8988T (cell line): ENCODE results near the gene SGF29.
"Not testable (repeated sequence)": the region's sequence is repeated elsewhere in the genome, so short reads cannot be mapped to it uniquely, and the experiment has no call there.

Experiments used
- DNase-seq: peaks from one replicate; pipeline ENCODE4 v3.0.0; 2011

The SGF29 gene

DNA sequence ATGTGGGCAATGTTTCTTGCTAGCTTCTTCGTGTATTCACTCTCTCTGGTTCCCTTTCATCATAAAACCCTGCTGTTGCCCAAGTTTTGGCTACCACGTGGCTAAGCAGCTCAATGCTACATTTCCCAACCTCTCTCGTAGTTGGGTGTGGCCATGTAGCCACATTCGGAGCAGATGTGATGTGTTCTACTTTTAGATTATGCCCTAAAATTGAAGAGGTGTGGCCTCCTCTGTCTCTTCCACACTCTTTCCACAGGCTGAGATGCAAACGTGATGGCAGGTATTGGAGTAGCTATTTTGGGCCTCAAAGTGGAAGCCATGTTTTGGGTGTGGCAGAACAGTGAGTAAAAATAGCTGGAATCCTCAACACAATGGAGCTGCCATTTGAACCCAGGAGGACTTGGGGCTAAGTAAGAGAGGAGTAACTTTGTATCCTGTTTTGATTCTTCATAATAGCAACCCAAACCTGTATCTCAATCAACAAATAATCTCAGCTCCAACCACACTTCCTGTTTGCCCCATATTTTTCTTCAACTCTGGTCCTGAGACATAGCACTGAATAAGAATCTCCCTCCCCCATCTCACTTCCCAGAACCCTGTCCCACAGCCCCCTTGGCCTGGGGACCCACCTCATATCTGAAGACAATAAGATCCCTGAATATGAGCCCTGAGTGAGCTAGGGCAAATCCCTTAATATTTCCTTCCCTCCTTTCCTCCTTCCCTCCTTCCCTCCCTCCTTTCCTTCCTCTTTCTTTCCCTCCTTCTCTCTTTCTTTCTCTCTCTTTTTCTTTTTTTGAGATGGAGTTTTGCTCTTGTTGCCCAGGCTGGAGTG, 19.0 kb upstream of the SGF29 start:
- no peak for DNase-seq

DNA sequence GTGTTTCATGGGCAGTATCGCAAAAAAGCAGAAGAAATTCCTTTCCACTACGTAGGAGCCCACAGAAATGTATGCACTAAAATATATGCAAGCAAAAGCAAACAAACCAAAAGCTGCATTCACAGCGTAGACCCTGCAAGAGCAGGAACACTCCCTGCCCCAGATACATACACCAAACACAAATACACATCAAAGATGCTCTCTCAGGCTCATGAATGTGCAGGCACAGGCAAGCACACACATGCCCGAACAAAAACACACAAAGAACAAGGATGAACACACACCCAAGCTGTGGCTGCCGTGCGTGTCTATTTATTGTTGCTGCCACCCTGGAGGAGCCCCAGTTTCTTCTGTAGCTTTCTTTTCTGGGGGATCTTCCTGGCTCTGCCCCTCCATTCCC, 16.6 kb upstream of the SGF29 start:
- DNase-seq: no peak

DNA sequence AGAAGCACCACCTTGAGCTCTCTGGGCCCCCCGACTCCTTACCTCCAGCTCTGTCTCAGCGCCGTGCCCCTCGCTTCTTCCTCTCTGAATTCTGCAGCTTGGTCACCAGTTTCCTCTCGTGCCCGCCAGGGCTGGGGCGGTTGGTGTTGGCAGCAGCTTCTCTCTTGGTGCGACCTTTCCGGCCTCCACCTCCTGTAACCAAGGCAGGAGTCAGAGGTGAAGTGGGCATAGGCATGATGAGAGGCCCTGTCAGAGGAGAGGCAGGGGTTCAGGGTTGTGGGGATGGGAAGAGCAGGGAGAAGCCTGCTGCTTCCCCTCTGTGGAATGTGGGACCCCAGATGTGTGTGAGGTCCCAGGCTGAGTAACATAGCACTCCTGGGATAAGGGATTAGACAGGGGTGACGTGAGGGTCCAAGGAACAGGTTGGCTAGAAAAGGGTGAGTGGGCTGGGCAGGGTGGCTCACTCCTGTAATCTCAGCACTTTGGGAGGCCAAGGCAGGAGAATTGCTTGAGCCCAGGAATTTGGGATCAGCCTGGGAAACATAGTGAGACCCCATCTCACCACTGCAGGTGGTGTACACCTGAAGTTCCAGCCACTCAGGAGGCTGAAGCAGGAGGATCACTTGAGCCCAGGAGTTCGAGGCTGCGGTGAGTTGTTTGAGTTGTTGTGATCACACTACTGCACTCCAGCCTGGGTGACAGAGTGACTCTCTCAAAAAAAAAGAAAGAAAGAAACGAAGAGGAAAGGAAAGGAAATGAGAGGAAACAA, 15.6 kb upstream of the SGF29 start:
- DNase-seq: no peak

DNA sequence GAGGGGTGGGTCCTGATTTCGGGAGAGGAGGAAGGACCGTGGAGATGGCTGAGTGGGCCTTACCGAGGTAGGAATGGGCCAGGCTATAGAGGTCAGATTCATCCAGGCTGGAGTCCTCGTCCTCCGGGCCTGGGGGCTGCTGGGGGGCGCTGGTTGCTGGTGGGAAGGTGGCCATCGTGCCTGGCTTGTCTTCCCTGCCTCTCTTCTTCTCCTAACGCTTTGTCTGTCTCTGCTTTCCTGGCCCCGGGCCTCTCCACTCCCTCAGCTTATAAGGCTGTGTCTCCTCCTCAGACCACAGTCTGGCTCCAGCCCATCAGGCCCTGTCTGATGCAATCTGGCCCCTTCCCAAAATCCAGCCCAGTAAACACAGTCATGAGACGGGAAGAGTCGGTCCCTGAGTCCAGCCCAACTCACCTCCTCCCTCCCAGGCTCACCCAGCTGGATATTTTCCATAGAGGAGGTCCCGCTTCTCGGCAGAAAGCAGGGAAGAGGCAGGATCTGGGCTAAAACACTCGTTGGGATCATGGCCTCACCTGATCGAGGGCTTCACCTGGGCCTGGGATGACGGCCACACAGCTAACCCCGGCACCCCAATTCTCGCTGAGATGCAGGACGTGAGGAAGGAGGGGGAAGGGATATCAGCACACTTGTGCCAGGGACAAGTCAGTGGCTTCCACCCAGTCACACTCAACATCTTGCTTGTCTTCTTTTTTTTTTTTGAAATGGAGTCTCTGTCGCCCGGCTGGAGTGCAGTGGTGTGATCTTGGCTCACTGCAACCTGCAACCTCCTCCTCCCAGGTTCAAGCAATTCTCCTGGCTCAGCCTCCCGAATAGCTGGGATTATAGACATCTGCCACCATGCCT, 14.8 kb upstream of the SGF29 start, which contains the start of gene NUPR1:
Gene NUPR1, minus strand, starts transcription at position 242 of the 864 bp plus-strand sequence. Its CDS starts 67 bp downstream, at position 175.
- DNase-seq: no peak

DNA sequence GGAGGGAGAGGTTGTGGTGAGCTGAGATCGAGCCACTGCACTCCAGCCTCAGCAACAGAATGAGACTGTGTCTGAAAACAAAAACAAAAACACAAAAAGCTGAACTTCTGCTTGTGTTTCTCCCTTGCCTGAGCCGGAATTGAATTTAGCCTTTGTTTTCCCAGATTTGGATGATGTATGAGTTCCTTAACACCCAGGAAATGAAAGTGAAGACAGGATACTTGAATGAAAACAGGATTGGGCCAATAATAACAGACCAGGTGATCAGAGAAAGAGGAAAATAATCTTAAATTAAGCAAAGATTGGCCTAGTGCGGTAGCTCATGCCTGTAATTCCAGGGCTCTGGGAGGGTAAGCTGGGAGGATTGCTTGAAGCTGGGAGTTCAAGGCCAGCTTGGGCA, 13.4 kb upstream of the SGF29 start:
- no peak for DNase-seq

DNA sequence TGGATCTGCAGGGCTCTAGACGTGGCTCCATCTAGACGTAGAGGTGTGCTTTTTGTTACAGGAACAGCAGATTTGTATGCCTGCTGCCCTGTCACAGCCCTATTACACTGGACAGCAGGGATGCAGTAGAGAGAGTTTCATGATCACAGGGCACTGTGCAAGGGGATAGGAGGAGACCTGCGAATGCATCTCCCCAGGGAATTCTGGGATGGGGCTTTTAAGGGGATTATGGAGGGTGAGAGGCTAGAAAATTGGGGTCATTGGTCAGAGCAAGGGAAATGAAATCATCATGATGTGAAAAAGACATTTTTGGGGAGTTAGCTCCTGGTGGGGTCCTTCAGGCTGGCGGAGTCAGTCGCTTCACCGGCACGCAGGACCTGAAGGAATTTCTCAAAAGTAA, 11.1 kb upstream of the SGF29 start:
- no peak for DNase-seq

DNA sequence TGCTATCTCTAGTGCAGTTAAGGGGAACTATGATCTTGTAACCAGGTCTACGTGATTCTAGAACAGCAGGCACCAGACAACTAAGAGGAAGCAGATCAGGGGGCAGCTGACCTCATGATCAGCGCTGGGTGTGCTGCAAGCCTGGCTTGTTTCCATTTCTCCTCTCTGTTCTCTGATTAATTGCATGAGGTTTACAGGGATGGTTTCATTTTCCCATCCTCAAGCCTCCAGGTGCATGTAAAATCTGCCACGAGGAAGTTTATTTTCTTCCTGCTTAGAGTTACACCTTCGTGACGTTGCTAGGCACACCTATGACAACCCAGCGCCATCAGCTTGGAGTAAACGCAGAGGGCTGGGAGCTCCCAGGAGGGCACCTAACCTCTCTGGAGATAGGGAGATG, 10.6 kb upstream of the SGF29 start:
- no peak for DNase-seq

DNA sequence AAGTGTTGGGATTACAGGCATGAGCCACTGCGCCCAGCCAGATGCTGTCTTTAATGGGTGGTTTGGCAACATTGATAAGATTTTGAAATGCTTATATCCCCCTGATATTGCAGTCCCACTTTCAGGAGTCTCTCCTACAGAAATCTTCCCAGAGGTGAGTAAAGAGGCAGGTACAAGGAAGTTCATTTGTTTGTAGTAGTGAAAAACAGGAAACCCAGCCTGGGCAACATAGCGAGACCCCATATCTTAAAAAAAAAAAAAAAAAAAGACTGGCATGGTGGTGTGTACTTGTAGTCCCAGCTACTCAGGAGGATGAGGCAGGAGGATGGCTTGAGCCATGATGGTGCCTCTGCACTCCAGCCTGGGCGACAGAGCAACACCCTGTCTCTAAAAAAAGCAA, 8.7 kb upstream of the SGF29 start:
- DNase-seq: no peak

DNA sequence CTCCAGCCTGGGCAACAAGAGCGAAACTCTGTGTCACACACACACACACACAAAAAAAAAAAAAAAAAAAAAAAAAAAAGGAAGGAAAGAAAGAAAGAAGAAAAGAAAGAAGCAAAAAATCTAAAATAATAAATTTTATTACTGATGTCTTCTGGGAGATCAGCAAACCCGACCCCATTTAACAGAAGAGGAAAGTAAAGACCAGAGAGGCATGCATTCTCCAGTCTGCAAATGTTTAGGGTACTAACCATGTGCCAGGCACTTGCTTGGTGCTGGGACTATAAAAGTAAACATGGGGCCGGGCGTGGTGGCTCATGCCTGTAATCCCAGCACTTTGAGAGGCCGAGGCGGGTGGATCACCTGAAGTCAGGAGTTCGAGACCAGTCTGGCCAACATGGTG, 7.8 kb upstream of the SGF29 start:
- DNase-seq: not testable (repeated sequence)

DNA sequence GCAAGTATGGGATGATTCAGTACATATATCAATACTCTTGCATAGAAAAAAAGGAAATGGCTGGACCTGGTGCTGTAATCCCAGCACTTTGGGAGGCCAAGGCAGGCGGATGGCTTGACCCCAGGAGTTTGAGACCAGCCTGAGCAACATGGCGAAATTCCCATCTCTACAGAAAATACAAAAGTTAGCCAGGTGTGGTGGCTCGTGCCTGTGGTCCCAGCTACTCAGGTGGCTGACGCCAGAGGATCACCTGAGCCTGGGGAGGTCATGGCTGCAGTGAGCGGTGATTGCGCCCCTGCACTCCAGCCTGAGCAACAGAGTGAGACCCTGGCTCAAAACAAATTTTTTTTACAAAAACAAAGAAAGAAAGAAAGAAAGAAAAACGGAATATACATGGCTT, 7.1 kb upstream of the SGF29 start:
- no peak for DNase-seq

DNA sequence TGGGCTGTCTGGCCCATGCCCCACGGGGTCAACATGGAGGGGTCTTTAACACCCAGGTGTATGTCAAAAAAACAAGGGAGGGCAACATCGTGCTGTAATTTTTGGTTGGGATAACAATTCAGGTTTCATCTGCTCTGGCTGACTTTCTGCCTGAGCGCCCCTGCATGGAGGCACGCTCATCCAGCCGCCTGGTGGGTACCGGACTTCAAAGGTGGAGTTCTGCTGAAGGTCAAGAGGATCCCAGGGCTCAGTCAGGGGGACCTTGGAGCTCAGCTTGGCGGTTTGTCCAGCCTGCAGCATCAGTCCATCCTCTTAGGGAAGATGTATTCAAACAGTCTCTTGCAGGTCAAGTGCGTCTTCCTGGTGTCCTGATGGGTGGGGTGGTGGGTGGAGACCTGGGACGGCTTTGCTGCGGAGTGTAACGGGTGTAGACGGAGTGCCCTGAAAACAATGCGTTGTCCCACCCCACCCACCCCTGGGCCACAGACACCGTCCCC, 5.4 kb upstream of the SGF29 start:
- no peak for DNase-seq

DNA sequence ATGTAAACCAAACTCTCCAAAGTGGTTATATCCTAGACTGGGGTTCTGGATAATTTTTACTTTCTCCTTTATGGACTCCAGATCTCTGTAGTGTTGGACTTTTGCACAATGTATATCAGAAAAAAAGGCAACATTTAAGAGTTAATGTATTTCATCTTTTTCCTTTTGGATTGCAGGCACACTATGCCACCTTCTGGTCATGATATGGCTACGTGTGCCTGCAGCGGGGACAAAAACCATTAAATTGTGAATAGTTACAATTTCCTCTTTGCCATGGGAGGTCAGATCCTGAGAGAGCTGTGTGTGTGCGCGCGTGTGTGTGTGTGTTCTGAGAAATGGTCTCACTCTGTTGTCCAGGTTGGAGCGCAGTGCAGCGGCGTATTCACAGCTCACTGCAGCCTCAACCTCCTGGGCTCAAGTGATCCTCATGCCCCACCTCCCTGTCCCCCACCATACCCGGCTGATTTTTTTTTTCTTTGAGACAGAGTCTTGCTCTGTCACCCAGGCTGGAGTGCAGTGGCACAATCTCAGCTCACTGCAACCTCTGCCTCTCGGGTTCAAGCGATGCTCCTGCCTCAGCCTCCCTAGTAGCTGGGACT, 4.3 kb upstream of the SGF29 start:
- no peak for DNase-seq

DNA sequence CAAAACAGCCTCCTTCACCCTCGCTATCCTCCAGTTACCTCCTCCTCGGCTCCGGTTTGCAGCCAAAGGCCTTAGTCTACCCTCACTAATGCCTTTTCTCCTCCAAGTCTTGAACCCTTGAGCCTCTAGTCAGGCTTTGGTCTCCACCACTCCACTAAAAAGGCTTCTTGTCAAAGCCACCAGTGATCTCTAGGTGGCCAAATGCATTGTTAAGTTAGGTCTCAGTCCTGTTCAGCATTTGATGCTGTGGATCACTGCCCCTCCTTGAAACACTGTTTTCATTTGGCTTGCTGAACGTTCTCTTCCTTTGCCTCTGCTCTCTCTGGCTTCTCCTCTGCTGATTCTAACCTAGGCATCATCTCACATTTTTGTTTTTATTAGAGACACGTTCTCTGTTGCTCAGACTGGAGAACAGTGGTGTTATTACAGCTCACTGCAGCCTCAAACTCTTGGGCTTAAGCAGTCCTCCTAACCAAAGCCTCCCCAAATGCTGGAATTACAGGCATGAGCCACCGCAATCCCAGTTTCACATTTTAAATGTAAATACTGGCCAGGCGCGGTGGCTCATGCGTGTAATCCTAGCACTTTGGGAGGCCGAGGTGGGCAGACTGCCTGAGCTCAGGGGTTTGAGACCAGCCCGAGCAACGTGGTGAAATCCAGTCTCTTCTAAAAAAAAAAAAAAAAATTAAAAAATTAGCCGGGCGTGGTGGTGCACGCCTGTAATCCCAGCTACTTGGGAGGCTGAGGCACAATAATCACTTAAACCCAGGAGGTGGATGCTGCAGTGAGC, 1.1 kb downstream of the SGF29 start:
- DNase-seq: no peak

DNA sequence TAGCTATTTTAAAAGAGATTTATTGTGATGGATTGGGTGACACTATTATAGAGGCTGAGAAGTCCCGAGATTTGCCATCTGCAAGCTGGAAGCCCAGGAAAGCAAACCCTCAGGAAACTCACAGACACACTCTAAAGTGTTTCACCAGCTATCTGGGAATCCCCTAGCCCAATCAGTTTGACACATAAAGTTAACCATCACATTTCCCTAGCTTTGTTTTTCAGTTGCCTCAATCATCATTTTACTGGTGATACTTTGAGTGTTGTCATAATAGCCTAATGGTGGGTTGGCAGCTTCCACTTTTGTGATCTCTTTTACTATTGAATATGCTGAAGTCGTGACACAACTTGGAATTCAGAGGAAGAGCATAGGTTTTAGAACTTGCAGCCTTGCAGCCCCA, 1.8 kb downstream of the SGF29 start:
- DNase-seq: no peak

DNA sequence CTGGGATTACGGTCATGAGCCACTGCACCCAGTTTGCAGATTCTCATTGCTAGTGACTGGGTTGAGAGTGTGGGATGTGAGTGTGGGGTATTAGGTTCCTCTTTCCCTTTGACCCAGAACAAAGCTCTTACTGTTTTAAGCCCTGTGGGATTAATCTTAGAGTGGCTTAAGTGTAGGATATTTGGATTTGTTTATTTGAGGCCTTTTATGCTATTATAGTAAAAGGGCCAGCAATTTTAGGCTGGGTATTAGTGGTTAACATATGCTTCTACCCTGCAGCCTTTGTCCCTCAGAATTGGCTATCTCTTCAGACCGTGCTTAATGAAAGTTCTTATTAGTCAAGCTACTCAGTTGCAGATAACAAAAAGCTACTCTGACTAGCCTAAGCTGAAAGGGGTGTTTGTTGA, 3.2 kb downstream of the SGF29 start:
- no peak for DNase-seq

DNA sequence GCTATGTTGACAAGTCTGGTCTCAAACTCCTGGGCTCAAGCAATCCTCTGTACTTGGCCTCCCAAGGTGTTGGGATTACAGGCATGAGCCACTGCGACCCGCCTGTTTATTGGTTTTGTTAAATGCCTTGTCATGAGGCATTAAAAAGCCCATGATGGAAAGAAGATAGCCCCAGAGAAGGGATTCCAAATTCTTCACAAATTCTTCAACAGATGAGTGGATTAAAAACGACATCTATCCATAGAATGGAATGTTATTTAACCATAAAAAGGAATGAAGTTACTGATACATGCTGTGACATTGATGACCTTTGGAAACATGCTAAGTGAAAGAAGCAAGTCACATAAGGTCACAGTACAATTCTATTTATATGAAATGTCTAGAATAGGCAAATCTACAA, 4.7 kb downstream of the SGF29 start:
- no peak for DNase-seq

DNA sequence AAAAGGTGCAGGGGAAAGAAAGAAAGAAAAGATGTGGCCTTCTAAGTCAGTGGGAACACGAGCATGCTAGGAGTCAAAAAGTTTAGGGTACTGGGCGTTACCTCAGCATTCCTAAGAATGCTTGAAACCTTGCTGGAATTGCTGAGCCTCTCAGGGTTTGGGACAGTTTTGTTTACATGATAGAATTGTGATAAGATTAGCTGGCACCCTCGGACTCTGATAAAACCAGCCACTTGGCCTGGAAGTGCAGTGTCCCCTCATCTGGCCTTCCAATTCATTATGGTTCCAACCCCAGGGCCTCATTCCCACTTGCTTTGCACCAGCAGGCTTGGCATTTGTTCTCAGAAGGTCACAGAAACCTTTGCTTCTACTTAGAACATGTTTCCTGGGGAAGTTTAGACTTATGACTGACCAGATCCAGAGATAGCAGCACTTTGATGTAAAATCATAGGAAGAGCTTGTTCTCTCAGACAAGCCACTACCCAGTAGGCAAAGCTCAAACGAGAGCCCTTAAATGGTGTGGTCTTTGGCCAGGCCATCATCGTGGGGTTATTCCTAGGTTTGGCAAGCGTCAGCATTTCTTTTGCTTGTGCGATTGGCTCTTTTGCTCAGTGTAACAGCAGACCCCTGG, 8.0 kb downstream of the SGF29 start:
- DNase-seq: no peak

DNA sequence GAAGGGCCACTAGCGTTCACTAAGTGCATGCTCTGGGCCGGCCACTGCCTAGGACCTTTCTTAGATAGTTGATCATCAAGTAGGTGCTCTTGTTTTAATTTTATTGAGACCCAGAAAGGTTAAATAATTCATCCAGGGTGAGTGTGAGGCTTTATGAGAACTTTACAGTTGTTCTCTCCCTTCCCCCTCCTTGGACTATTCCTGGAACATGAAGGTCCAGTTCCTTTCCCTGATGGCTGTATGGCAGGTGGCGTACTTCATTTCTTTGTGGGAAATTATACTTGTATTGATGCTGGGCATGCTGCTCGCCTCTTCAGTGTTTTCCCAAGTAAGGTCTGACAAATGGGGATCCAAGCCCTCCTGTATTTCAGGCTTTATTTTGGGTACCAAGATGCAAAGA, 8.5 kb downstream of the SGF29 start:
- no peak for DNase-seq

DNA sequence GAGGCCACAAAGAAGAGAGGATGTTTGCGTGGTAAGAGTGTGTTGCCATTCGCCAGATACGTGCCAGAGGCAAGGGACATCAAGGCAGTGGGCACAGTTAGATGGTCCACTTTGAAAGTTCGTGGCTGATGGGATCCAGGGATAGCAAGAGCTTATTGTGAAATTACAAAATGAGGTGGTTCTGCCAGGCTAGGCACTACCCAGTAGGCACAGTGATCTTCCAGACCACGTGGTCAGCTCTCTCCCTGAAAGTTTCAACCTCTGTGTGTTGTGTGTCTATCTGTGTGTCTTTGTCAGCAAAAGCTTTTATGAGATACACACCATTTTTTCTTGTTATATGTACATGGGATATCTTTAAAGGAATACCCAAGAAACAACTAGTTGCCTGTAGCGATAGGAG, 9.5 kb downstream of the SGF29 start:
- DNase-seq: no peak

DNA sequence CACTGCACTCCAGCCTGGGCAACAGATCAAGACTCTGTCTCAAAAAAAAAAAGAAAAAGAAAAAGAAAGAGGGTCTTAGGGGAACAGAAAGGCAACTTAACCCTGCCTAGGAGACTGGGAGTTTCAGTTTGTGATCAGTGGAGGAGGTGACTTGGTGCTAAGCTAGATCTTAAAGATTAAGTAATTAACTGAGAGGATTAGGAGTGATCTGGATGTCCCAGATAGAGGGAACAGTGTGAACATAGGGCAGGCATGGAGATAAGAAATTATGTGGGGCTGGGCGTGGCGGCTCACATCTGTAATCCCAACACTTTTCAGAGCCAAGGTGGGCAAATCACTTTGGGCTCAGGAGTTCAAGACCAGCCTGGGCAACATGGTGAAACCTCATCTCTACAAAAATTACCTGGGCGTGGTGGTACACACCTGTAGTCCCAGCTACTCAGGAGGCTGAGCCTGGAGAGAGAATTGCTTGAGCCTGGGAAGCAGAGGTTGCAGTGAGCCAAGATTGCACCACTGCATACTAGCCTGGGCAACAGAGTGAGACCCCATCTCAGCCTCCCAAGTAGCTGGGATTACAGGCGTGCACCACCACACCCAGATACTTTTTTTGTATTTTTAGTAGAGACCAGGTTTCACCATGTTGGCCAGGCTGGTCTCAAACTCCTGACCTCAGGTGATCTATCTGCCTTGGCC, 12.7 kb downstream of the SGF29 start:
- not testable (repeated sequence) for DNase-seq

DNA sequence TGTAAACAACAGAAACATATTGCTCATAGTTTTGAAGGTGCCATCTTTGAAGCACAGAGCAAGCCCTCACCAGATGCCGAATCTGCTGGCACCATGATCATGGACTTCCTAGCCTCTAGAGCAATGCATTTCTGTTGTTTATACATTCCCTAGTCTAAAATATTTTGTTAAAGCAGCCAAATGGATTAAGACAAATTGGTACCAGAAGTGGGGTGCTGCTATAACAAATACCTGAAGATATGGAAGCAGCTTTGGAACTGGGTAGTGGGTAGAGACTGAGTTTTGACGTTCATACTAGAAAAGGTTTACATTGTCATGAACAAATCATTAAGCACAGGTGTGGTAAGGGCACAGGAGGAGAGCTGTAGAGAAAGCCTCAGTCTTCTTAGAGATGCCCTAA, 13.6 kb downstream of the SGF29 start:
- no peak for DNase-seq
